GM18505 (cell line): ENCODE measurements around the gene CA10.

Experiments
- ATAC-seq: cut with Tn5 transposase; IDR thresholded peaks from one replicate; pipeline ENCODE4 v1.9.1; 2021; ENCODE audit not compliant: unreplicated experiment
- POLR2A ChIP-seq: IDR thresholded peaks from 4 replicates; pipeline ENCODE4 v1.6.1; 2011; ENCODE audit warnings: borderline replicate concordance; ENCODE audit not compliant: insufficient read depth, insufficient read length; ENCODE audit errors: extremely low read depth

Gene CA10

DNA sequence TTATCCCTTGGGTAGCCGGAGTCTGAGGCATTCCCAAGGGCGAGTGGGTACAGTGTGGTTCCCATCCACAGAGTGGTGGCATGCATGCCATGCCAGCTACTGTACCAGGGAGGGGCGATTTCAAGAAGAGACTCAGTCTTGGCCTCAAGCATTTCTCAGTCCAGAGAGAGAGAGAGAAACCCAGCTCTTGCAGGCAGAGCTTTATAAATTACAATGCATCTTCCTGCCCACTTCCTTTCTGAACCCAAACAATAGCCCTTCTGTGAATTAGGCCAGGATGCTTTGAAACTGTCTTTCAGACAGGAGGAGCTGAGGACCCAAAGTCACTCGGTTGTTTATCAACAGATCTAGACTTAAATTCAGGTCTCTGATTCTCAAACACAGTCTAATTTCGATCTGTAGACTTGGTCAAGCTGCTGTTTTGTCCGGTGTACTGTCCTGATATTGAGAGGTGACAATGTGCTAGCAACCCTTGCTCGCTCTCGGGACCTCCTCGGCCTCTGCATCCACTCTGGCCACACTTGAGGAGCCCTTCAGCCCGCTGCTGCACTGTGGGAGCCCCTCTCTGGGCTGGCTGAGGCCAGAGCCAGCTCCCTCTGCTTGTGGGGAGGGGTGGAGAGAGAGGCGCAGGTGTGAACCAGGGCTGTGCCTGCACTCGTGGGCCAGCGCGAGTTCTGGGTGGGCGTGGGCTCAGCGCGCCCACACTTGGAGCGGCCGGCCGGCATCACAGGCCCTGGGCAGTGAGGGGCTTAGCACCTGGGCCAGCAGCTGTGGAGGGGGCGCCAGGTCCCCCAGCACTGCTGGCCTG is 490.2 kb downstream of the CA10 start:
- TF ChIP-seq POLR2A, result no peak
- ATAC-seq, result no peak

DNA sequence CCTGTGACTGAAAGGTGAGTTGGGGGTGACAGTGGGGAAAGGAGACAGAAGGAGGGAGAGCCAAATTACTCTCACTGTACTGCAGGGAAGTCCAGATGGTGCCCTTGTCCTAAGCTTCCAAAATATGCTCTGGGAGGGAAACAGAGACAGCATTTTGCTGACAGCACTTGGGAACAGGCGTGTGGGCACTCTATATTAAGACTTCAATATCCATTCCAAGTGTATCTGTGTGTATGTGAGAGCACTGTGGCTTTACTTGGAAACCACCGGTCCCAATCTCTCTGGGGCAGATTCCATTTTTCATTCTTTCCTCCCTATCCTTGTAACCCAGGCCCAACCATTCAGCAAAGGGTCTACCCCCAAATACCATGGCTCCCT is 490.8 kb downstream of the CA10 start:
- no peak for TF ChIP-seq POLR2A

DNA sequence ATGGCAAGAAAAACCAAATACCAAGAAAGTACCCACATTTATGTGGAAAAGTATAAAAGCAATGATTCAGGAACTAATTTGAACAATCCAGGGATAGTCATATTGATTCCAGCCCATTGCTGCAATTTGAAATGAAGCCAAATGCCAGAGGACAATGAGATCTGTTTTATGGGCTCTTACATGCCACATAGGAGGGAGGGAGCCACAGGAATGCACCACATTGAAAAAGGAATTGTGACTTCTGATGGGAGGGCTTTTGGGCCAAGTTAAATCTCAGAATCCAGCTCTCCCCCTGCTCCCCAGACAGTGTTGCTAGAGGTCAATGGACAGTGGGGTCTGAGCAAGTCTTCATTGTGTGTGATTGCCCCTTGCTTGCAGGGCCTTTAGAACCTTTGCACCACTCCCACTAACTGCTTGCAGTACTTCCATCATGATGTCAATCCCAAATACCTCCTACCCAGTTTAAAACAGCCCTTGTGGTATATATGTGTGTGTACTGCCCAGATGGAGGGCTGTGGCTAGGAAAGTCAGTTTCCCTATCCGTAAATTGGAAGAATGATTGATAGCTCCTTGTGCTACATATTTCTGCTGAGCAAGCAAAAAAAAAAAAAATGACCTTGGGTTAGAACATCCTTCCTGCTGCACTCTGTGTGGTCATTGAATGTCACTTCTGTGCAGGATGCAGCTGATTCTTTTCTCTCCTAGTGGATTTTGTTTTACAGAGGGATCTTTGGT is 491.4 kb downstream of the CA10 start:
- no peak for ATAC-seq
- TF ChIP-seq POLR2A, result no peak

More for the DNA sequence above, 490.8 kb downstream of the CA10 start:
- ATAC-seq, result no peak

DNA sequence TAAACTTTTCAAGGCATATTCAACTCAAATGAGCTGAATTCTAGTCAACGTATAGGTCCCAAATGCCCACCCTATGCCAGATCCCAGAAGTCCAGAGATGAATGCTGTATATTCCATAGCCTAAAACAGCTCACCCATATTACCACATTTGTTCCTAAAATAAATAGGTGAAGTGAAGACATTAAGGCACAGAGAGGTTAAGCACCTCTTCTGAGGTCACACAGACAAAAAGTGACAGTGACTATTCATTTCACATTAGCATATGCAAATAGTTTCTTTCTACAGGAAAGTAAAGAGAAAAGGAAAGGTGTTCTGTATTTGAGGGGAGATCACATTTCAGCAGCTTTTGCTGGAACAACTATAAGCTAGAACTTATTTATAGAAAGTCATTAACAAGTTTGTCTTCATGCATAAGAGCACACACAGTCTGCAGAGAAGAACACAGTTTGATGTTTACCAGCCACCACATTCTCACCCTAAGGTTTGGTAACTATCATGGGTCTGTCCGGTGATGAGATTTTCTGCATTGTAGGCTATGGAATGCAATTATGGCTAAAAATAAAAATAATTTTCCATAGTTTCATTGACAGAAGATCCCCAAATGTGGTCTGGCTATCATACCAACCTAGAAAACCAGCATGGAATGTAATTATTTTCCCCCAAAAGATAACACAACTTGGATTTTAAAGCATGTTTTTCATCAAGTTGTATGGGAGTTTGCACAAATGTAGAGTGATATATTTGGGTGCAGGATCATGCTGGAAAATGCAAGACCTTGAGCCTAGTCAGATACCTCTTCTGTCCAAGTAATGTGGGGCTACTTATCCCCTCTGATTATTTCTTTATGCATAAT is 496.1 kb downstream of the CA10 start:
- TF ChIP-seq POLR2A, result no peak
- no peak for ATAC-seq

DNA sequence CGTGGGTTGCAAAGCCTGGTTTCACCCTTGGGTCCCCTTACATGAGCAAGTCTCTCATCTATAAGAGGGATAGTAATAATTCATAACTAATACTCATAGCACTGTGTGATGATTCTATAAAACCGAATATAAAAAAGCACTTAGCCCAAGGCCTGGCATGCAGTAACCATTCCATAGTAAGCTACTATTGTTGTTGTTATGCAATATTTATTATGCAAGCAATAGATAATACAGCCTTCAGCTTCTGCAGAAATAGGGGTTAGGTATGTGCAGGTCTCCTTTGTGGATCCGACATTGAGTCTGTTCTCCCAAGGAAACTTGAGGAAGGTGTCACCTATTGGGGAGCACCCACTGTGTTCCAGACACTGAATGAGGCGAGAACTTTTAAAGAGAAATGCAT is 497.1 kb downstream of the CA10 start:
- no peak for ATAC-seq
- no peak for TF ChIP-seq POLR2A

DNA sequence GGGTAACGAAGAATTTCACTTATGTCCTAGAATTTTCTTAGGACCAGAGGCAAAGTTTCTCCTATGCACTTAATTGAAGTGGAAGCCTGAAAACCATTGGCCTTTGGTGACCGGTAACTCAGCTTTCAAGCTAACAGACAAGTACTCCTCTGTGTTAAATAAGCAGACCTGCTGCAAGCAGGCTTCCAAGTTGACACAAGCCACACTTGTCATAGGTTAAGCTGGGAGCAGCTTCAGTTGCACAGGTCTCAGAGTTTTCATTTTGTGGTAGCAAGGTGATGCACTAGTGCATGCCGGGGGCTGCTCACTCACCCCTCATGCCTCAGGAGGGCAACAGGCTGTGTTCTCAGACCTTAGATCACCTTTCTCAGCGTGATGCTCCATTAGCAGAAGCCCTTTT is 498.2 kb downstream of the CA10 start:
- ATAC-seq, result no peak
- TF ChIP-seq POLR2A, result no peak

DNA sequence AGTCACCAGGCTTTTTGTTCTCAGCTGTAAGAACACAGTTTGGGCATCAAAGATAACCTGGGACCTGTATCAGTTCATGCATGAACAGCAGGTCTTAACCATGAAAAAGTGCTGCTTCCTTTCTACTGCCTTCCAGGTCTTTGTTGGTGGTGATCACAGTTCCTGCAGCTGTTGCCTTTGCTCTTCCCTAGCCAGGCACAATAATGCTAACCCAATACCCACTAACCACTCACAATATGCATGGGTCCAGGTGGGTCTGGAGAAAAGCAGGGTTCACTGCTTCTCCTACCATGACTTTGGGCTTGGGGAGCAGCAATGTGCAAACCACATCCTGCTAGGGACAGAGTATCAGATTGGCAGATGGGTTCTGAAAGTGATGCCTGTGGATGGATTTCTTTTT is 501.3 kb downstream of the CA10 start:
- ATAC-seq, result no peak

DNA sequence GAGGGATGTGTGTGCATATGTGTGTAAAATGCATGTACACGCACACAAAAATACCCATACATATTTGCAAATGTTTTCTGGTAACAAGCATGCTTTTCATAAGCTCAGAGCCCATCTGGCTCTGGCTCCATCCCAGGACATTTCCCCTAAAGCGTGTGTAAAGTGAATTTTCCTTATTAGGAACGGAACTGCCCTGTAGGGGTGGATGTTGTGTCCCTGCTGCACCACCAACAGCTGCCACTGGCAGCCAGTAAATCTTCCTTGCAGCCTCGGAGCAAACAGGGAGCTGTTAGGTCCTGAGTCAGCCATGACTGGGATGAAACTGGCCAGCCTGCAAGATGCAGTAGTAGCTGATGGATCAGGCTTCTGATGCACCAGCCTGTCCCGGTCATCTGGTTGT is 504.6 kb downstream of the CA10 start:
- no peak for ATAC-seq
- no peak for TF ChIP-seq POLR2A

More for the DNA sequence above, 501.3 kb downstream of the CA10 start:
- no peak for TF ChIP-seq POLR2A

DNA sequence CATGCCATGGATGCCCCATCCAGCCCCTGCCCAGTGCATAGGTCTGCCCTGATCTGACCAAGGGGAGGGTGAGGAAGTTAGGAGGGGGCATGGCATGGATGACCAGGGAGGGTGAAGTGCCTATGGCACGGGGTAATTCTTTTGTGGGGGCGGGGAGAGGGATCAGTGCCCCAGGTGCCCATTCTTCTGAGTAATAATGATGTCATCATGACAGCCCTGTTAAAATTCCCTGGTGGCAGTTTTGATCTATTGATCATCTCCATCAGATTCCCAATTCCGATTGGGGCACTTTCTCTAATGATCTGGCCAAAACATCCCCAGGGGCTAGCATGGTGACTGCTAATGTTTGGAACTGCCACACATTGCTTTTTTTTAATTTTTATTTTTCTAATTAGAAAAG is 506.0 kb downstream of the CA10 start:
- ATAC-seq, result no peak
- TF ChIP-seq POLR2A, result no peak

DNA sequence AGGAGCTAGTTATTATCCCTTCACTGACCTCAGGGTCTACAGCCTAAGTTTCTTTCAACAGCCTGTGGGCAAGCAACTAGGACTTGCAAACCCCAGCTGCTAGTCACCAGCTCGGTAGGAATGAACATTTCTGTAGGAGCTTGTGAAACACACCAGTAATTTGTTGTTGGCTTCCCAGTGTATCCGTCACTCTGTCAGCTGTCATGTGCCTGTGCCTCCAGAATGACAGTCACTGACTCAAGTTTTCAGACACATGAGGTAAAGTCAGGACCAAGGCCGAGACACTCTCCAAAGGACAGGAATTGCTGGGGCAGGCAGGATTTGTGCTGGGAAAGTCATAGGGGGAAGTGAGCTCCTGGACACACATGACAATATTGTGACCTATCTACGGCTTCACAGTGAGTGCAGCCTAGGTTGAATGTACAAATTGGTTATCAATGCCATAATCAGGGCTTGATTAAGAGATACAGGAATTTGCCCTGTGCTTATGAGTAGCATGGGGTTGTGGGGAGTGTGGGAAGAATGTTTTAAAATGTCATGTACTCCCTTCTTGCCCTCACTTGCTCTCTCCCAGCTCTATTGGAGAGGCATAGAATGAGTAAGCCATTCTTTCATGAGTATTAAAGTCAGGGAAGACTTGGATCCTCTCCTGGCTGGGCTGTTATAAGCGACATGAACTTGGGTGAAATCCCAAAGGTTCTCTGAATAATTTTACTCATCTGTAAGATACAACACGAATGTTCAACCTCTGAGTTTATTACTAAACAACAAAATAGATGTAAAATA is 506.8 kb downstream of the CA10 start:
- ATAC-seq, result no peak
- no peak for TF ChIP-seq POLR2A

DNA sequence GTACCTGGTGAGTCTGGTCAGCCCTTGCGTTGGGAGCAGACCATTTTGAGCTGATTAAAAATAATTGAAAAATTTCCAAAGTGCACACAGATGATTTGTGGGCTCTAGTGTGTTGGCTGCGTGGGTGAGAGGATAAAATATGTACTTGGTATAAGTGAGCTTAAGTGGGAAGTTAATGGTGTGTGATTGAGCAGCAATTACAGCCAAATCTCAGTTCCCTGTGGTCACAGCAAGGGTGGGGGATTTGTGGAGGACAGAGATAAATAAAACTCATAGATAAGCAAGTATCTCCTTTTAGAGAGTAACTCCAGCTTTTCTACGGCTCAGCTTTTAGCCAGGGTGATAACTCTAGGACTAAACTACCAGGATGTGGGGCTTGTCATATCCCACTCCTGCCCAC is 507.7 kb downstream of the CA10 start:
- ATAC-seq, result no peak
- TF ChIP-seq POLR2A, result no peak

DNA sequence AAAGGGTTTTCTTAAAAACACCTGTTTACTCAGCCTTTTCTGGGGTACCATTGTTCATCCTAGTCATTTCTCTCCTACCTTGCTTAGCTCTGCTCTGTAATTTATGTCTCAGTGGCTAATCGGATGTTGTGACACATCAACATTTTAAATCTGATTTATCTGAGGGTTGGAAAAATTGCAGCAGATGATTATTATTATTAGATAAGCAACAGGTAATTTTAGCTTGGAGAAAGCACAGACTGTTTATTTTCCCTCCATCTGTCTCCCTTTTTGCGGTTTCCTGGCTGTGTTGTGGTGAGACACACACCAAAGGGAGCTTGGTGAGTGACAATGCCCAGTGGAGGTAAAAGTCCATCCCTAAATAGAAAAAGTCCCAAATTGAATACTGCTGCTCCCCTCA is 508.3 kb downstream of the CA10 start:
- ATAC-seq, result no peak
- TF ChIP-seq POLR2A, result no peak

DNA sequence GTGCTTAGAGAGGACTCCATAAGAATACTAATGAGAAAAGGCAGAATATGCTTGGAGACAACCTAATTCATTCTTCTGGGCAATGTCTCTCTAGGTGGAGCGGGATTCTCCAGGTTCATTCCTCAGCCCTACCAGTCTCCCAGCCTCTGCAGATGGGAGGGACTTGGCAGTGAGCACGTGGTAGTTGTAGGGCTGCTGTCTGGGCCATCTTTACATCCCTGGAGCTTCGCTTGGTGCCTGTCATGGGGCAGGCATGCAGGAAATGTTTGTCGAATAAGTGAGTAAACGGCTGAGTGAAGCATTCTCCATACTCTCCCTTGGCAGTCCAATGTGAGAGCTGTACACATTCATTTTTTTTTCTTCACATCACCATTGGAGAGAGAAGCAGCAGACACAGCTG is 510.7 kb downstream of the CA10 start:
- no peak for ATAC-seq
- no peak for TF ChIP-seq POLR2A

DNA sequence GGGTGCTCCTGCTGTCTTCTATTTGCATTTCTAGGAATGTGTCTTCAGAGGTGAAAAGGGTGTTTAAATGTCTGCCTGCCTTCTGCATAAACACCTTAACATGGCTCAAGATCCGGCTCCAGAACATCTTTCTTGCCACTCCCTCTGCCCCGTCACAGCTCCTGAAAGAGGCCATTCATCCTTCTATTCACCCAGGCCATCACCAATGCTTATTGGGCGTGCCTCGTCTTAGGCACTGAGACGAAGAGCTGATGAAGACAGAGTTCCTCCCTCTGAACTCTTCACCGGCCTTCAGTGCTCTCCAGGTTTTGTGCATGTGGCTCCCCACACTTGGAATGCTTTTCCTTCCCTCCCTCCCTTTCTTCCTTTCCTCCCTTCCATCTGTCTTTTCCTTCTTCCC is 511.4 kb downstream of the CA10 start:
- no peak for TF ChIP-seq POLR2A
- ATAC-seq, result no peak

DNA sequence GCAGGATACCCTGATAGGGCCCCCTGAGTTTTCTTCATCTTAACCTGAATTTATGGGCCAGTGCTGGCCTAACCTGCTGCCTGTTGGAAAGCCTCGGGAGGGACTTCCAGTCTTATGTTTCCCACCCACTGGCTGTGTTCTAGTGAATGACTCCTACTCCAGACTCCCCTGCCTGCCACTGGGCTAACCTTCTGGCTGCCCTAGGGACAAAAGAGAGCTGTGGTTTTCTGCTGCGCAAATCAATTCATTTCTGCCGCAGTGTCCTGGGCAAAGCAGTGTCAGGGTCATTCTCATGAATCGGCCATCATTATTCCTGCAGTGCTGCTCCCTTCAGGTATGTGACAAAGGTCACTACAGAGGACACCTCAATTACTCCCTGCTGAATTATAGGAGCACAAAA is 512.0 kb downstream of the CA10 start:
- no peak for TF ChIP-seq POLR2A

More for the DNA sequence above, 512.0 kb downstream of the CA10 start:
- ATAC-seq, result no peak
